ENCODE results near the gene OR6X1. TPM values are rescaled to one million over a fixed set of nuclear protein-coding genes. Genes with fewer than 3 reads are reported as not detected.

OR6X1 gene
- total and polyA plus RNA-seq, 7 donors, result not detected

DNA sequence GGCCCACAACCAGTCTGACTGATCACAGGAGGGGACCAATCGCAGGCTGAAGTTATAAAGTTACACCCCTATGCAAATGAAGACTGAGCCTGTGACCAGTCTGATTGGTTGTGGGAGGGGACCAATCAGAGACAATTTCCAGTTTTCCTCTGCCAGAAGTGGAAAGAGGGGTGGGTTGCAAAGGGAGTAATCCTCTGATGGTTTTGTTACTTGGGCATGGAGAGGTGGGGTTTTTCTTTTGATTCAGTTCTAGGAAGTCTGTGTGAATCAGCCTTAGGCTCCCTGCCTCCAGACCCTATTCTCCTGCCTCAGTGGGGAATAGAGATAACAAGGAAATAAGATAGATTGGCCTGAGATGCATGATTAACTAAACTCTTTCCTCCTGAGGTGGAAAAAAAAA, 41.9 kb upstream of the OR6X1 start:
- TF ChIP-seq CTCF (IDR thresholded peaks at IDR 0.05) (no peak), POLR2A (IDR thresholded peaks at IDR 0.05) (no peak), EP300 (IDR thresholded peaks at IDR 0.05) (no peak), POLR2AphosphoS5 (IDR thresholded peaks at IDR 0.05) (no peak)
- Histone ChIP-seq H3K9me3 (no peaks in the 10 kb centered on the region), H3K27me3 (no peaks in the 10 kb centered on the region), H3K27ac (no peak overlapping the region), H3K4me3 (no peak overlapping the region), H3K36me3 (no peaks in the 10 kb centered on the region), H3K4me1 (peaks cover 0 to 5% (median 2%) of the 10 kb centered on the region in 4 donors)
- WGBS, 2 donors, result 92 to 93% methylated on average over 1 of the region's 1 CpG
- intact Hi-C loops (cut with DNase I), result no loop called here
- DNase-seq, result no peak

- H3K4me1 ChIP-seq, result no peaks in the 10 kb centered on the region
- intact Hi-C loops (cut with DNase I), result no loop called here
- DNase-seq, result no peak
- H3K9me3 ChIP-seq, result no peaks in the 10 kb centered on the region
- no peak overlapping the region for H3K27ac ChIP-seq
- TF ChIP-seq CTCF (IDR thresholded peaks at IDR 0.05), result no peak
- no peak for TF ChIP-seq POLR2AphosphoS5 (IDR thresholded peaks at IDR 0.05)
- no peak for TF ChIP-seq EP300 (IDR thresholded peaks at IDR 0.05)
- no peak for TF ChIP-seq POLR2A (IDR thresholded peaks at IDR 0.05)
- H3K27me3 ChIP-seq, result no peaks in the 10 kb centered on the region
- no peak overlapping the region for H3K4me3 ChIP-seq
- H3K36me3 ChIP-seq, result no peaks in the 10 kb centered on the region
- WGBS, 2 donors, result 22 to 61% methylated on average over 1 of the region's 1 CpG
Measured at GRCh38 chr11:123783536-123783935, 29.2 kb upstream of the OR6X1 start.

GRCh38 chr11:123778511-123778910, 24.2 kb upstream of the OR6X1 start:
- Histone ChIP-seq H3K36me3 (no peaks in the 10 kb centered on the region), H3K27ac (no peak overlapping the region), H3K9me3 (no peaks in the 10 kb centered on the region), H3K4me1 (no peaks in the 10 kb centered on the region), H3K27me3 (no peaks in the 10 kb centered on the region), H3K4me3 (no peak overlapping the region)
- DNase-seq, result no peak
- 91 to 98% methylated on average over 1 of the region's 1 CpG for WGBS, 2 donors
- TF ChIP-seq EP300 (IDR thresholded peaks at IDR 0.05) (no peak), POLR2AphosphoS5 (IDR thresholded peaks at IDR 0.05) (no peak), CTCF (IDR thresholded peaks at IDR 0.05) (no peak)
- intact Hi-C loops (cut with DNase I), result no loop called here

- Histone ChIP-seq H3K27ac (no peak overlapping the region), H3K36me3 (no peaks in the 10 kb centered on the region), H3K9me3 (no peaks in the 10 kb centered on the region), H3K4me3 (no peak overlapping the region), H3K4me1 (no peaks in the 10 kb centered on the region), H3K27me3 (no peaks in the 10 kb centered on the region)
- WGBS, 2 donors, result 64 to 70% methylated on average over 4 of the region's 4 CpGs
- no peak for DNase-seq
- intact Hi-C loops (cut with DNase I), result no loop called here
- TF ChIP-seq EP300 (IDR thresholded peaks at IDR 0.05), result no peak
- no peak for TF ChIP-seq CTCF (IDR thresholded peaks at IDR 0.05)
- TF ChIP-seq POLR2A (IDR thresholded peaks at IDR 0.05), result no peak
- TF ChIP-seq POLR2AphosphoS5 (IDR thresholded peaks at IDR 0.05), result no peak
Measured at GRCh38 chr11:123775715-123776549, 21.6 kb upstream of the OR6X1 start.

DNA sequence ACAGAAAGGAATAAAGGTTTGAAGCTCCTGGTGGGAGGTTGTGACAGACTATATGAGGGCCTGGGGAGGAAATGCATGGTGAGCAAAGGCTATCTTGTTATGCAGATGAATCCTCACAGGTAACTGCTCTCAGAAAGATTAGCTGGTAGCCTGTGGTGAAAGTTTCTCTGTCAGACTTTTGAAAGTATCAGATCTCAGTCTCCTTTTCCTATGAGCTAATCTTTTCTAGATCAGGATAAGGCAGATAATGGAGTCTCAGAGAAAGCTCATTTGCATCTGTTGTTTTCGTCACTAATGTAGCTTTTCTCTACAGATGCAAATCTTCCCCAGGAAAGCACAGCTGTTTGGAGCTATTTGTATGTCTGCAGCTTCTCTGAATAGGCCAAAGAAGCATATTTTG, 21.0 kb upstream of the OR6X1 start:
- no peak overlapping the region for H3K4me3 ChIP-seq
- 70 to 80% methylated on average over 1 of the region's 1 CpG for WGBS, 2 donors
- no peak for DNase-seq
- H3K4me1 ChIP-seq, result no peaks in the 10 kb centered on the region
- intact Hi-C loops (cut with DNase I), result no loop called here
- no peak for TF ChIP-seq POLR2A (IDR thresholded peaks at IDR 0.05)
- TF ChIP-seq EP300 (IDR thresholded peaks at IDR 0.05), result no peak
- no peak for TF ChIP-seq POLR2AphosphoS5 (IDR thresholded peaks at IDR 0.05)
- no peak for TF ChIP-seq CTCF (IDR thresholded peaks at IDR 0.05)
- no peaks in the 10 kb centered on the region for H3K9me3 ChIP-seq
- no peak overlapping the region for H3K27ac ChIP-seq
- H3K27me3 ChIP-seq, result no peaks in the 10 kb centered on the region
- no peaks in the 10 kb centered on the region for H3K36me3 ChIP-seq

Measured in sigmoid colon (tissue), 7 donors.